Testis (tissue), 3 donors: Measurements from ENCODE around the gene CCBE1. TPM values are rescaled to one million over a fixed set of nuclear protein-coding genes. Genes with fewer than 3 reads are reported as not detected.

ENCODE experiments used
- DNase-seq: peaks from one replicate; pipeline ENCODE4 v3.0.0-alpha.2; 2019
- H3K27ac ChIP-seq, 2 donors: fragments of 200-600 bp; sonication (generic); one replicate each; pipeline ENCODE4 v1.5.1; 2019
- H3K27me3 ChIP-seq: fragments of 200-600 bp; sonication (generic); one replicate; pipeline ENCODE4 v1.5.1; 2019
- H3K36me3 ChIP-seq: fragments of 200-600 bp; sonication (generic); one replicate; pipeline ENCODE4 v1.5.1; 2017; ENCODE audit warnings: low read depth; ENCODE audit errors: missing control alignments
- H3K4me1 ChIP-seq: fragments of 200-600 bp; sonication (generic); one replicate; pipeline ENCODE4 v1.5.1; 2019
- H3K4me3 ChIP-seq, 2 donors: fragments of 200-600 bp; sonication (generic); one replicate each; pipeline ENCODE4 v1.5.1; 2017 to 2019
- H3K9me3 ChIP-seq: fragments of 200-600 bp; sonication (generic); one replicate; pipeline ENCODE4 v1.5.1; 2017
- POLR2A ChIP-seq: fragments of 450-650 bp; IDR thresholded peaks from one replicate; pipeline ENCODE4 v1.6.1; 2017; ENCODE audit warnings: antibody characterized with exemption, mild to moderate bottlenecking, moderate library complexity
- WGBS, 2 donors: methylation state at CpG; one replicate each; pipeline ENCODE4 v1.1.5; 2018; 5-methylcytosine and 5-hydroxymethylcytosine counted together
- intact Hi-C: fragments of 100-400 bp; cut with DNase I; formaldehyde crosslinking; loops from one replicate; pipeline ENCODE4 v1.15.1; 2023; ENCODE audit warnings: low total_unique reads
- polyA plus RNA-seq: library from polyadenylated mRNA; stranded (reverse); fragments of 350-450 nt; fragmentation: Illumina TruSeq; extraction: RNeasy Lipid Tissue Mini Kit (QIAGEN cat#74804); gene quantifications from one replicate; pipeline ENCODE4 v1.2.3, GENCODE V29; 2014; ENCODE audit warnings: low read depth, low replicate concordance; ENCODE audit not compliant: insufficient read depth
- total RNA-seq, 2 donors: library from RNA; depleted of rRNA; stranded (reverse); fragments of >200 nt; gene quantifications; one replicate each; pipeline ENCODE4 v1.2.3, GENCODE V29; 2016
- TF ChIP-seq, protein P1 (sequence below), 3 experiments: fragments of 450-650 bp in 2 of 3; fragments of 200-600 bp in 1 of 3; sonication (generic) in 1 of 3; IDR thresholded peaks; one replicate each; pipeline ENCODE4 v1.5.1; 2016 to 2019; ENCODE audit warnings: antibody characterized with exemption in 3 of 3, mild to moderate bottlenecking in 2 of 3, moderate library complexity in 1 of 3

CCBE1 gene
- total and polyA plus RNA-seq, 3 donors from 2014 or later: 1.8 to 2.6 (median 1.9) TPM

DNA sequence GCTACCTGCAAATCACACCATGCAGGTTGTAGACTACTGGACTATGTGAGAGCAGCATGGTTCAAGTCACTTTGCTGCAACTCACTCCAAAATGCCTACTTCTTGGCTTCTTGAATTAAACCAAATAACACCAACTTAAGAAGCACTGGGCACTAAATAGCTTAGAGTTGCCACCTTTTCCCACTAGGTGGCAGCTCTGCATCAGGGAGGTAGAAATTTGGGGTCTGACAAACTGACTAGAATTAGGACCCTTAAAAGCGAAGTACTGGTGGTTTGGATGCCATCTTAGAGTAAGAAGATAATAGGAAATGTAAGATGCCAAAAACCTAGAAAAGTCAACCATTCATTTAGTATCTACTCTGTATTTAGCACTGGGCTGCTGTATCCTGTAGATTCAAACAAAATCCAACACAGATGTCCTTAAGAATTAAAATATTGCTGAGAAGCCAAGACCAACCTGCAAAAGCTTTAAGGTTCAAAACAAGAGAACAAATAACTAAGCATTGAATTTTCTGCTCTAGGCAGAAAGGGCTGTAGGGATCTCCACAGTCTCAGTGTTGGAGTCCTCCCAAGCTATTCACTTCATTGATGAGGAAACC is 65.5 kb downstream of the CCBE1 start:
- H3K27me3 ChIP-seq: no peaks in the 10 kb centered on the region
- 55 to 77% methylated on average over 1 of the region's 1 CpG for WGBS, 2 donors
- no peak overlapping the region for H3K4me3 ChIP-seq
- H3K4me1 ChIP-seq: no peaks in the 10 kb centered on the region
- intact Hi-C loops: no loop called here
- H3K9me3 ChIP-seq: no peaks in the 10 kb centered on the region
- no peak for TF ChIP-seq POLR2A
- TF ChIP-seq, protein P1, sequence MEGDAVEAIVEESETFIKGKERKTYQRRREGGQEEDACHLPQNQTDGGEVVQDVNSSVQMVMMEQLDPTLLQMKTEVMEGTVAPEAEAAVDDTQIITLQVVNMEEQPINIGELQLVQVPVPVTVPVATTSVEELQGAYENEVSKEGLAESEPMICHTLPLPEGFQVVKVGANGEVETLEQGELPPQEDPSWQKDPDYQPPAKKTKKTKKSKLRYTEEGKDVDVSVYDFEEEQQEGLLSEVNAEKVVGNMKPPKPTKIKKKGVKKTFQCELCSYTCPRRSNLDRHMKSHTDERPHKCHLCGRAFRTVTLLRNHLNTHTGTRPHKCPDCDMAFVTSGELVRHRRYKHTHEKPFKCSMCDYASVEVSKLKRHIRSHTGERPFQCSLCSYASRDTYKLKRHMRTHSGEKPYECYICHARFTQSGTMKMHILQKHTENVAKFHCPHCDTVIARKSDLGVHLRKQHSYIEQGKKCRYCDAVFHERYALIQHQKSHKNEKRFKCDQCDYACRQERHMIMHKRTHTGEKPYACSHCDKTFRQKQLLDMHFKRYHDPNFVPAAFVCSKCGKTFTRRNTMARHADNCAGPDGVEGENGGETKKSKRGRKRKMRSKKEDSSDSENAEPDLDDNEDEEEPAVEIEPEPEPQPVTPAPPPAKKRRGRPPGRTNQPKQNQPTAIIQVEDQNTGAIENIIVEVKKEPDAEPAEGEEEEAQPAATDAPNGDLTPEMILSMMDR (IDR thresholded peaks at IDR 0.05): peak; percentile 8 to 50 (median 40)
- DNase-seq: no peak
- H3K27ac ChIP-seq: no peak overlapping the region
- H3K36me3 ChIP-seq: no peaks in the 10 kb centered on the region

DNA sequence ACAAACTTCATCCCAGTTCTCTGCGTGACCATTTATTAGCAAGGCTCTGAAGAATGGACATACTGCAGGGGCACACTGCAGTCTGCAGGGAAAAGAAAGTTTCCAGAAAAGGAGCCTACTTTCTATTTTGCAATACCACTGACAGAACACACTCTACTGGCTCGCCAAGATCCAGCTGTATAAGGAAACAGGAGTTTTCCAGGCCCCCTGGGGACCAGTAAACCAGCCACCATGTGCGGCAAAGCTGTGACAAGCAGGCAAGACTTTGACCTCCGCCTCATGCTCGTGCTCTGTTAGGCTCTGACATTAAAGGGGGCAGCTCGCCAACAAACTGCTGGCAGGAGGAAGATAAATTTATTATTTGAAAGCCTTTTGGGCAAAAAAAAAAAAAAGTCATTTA is 67.3 kb downstream of the CCBE1 start:
- intact Hi-C loops: no loop called here
- WGBS, 2 donors: 78 to 84% methylated on average over 6 of the region's 6 CpGs

DNA sequence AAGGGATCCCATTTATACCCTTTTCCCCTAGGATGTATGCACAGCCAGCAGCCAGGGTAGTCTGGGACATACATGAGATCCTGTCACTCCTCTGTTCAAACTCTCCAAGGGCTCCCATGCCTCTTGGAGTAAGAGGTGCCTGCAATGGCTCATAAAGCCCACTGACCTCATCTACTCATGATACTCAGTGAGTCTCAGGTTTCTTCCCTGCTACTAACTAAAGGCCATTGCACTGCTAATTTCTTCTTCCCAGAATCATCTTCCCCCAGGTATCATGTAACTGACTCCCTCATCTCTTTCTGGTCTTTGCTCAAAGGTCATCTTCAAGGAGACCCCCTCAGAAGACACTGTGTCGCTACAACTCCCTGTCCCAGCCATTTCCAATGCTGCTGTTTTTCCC is 68.2 kb downstream of the CCBE1 start:
- H3K4me1 ChIP-seq: no peaks in the 10 kb centered on the region

More for the DNA sequence above, 67.3 kb downstream of the CCBE1 start:
- Histone ChIP-seq H3K36me3 (no peaks in the 10 kb centered on the region), H3K9me3 (no peaks in the 10 kb centered on the region), H3K27me3 (no peaks in the 10 kb centered on the region), H3K4me1 (no peaks in the 10 kb centered on the region), H3K4me3 (no peak overlapping the region), H3K27ac (no peak overlapping the region)
- DNase-seq: no peak
- no peak for TF ChIP-seq POLR2A
- TF ChIP-seq, protein P1 (IDR thresholded peaks at IDR 0.05): no peak

DNA sequence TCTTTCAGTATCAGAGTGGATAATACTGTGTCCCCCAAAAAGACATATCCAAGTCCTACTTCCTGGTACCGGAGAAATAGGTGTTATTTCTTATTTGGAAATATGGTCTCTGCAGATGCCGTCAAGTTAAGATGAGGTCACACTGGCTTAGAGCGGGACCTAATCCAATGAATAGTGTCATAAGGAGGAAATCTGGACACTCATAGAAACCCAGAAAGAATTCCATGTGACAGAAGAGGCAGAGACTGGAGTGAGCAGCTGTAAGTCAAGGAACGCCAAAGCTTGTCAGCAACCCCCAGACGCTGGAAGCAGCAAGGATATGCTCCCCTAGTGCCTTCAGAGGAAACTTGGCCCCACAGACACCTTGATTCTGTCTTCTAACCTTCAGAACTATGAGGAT is 69.8 kb downstream of the CCBE1 start:
- H3K27ac ChIP-seq: no peak overlapping the region
- WGBS, 2 donors: 95 to 96% methylated on average over 5 of the region's 5 CpGs
- no peaks in the 10 kb centered on the region for H3K9me3 ChIP-seq
- H3K36me3 ChIP-seq: no peaks in the 10 kb centered on the region
- no peaks in the 10 kb centered on the region for H3K27me3 ChIP-seq
- H3K4me3 ChIP-seq: no peak overlapping the region
- intact Hi-C loops: no loop called here
- peaks cover 5% of the 10 kb centered on the region for H3K4me1 ChIP-seq
- no peak for TF ChIP-seq POLR2A
- TF ChIP-seq, protein P1 (IDR thresholded peaks at IDR 0.05): no peak
- DNase-seq: no peak

More for the DNA sequence above, 68.2 kb downstream of the CCBE1 start:
- no peaks in the 10 kb centered on the region for H3K27me3 ChIP-seq
- no peak overlapping the region for H3K4me3 ChIP-seq
- H3K36me3 ChIP-seq: no peaks in the 10 kb centered on the region
- DNase-seq: no peak
- no peak overlapping the region for H3K27ac ChIP-seq
- no peaks in the 10 kb centered on the region for H3K9me3 ChIP-seq
- WGBS, 2 donors: 89 to 92% methylated on average over 1 of the region's 1 CpG
- TF ChIP-seq POLR2A: no peak
- TF ChIP-seq, protein P1 (IDR thresholded peaks at IDR 0.05): no peak
- intact Hi-C loops: no loop called here

DNA sequence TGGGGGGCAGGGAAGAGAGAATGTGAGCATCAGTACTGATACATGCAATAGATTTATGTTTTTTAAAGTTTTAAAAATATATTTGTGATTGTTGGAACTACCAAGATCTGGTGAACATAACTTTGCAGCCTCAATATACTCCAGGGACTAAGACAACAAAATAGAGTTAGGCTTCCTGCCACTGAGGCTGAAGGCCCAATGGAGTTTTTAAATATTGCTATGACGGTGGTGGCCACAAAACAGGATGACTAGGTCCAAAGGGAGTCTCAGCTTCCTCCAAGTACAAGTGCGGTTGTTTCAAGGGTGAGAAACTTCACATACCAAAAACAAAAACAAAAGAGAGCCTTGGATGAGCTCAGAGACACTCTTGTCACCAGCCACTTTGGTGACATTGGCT is 72.9 kb downstream of the CCBE1 start:
- Histone ChIP-seq H3K4me3 (no peak overlapping the region), H3K4me1 (peaks cover 5% of the 10 kb centered on the region), H3K36me3 (no peaks in the 10 kb centered on the region), H3K9me3 (no peaks in the 10 kb centered on the region), H3K27me3 (no peaks in the 10 kb centered on the region), H3K27ac (peak overlapping the region in 1 of 2 donors; percentile 64)
- TF ChIP-seq, protein P1 (IDR thresholded peaks at IDR 0.05): no peak
- no peak for TF ChIP-seq POLR2A
- 48 to 60% methylated on average over 2 of the region's 2 CpGs for WGBS, 2 donors
- intact Hi-C loops: no loop called here
- no peak for DNase-seq
